ENCODE results near the gene NTF4.

GRCh38 chr19:49064768-49065611 lies at the start of gene NTF4:
- TF ChIP-seq POLR2A (IDR thresholded peaks at IDR 0.05), result no peak
- TF ChIP-seq, protein P1, sequence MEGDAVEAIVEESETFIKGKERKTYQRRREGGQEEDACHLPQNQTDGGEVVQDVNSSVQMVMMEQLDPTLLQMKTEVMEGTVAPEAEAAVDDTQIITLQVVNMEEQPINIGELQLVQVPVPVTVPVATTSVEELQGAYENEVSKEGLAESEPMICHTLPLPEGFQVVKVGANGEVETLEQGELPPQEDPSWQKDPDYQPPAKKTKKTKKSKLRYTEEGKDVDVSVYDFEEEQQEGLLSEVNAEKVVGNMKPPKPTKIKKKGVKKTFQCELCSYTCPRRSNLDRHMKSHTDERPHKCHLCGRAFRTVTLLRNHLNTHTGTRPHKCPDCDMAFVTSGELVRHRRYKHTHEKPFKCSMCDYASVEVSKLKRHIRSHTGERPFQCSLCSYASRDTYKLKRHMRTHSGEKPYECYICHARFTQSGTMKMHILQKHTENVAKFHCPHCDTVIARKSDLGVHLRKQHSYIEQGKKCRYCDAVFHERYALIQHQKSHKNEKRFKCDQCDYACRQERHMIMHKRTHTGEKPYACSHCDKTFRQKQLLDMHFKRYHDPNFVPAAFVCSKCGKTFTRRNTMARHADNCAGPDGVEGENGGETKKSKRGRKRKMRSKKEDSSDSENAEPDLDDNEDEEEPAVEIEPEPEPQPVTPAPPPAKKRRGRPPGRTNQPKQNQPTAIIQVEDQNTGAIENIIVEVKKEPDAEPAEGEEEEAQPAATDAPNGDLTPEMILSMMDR (IDR thresholded peaks at IDR 0.05 in 4 of 5, conservative IDR thresholded peaks at IDR 0.05 in 1 of 5), result no peak
